ENCODE results near the gene RAB3C.

DNA sequence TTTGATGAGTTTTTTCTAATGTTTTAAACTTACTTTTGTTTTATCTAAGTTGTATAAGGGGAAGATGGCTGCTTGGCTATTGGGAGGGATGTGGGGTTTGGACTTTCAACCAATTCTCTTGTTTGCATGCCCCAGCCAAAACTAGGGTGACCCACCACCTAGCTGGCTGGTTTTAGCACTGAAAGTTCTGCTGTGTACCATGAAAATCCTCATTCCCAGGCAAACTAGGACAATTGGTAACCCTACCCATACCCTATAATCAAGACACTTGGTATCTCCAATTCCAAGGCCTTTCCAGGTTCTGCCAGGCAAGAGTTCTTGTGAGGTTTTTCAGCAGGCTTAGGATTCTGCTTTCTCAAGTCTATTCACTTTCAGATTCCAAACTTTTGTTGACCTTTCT, 13.1 kb downstream of the RAB3C start:
- TF ChIP-seq EZH2 (IDR thresholded peaks at IDR 0.05; ENCODE audit: low read length): no peak
- TF ChIP-seq CTCF (optimal IDR thresholded peaks at IDR 0.05 in 1 of 3, IDR thresholded peaks at IDR 0.05 in 1 of 3, conservative IDR thresholded peaks at IDR 0.05 in 1 of 3; ENCODE audit: extremely low read depth in 1 of 3, insufficient read depth in 2 of 3, low read length in 3 of 3): no peak
